Nephron progenitor cell (in vitro differentiated cells): ENCODE data around the gene LIN7A.

Source experiments
- DNase-seq: peaks from one replicate; pipeline ENCODE4 v3.0.0; 2021
- H3K27ac Mint-ChIP-seq: 2 replicates; pipeline ENCODE4 v1.8.0; 2021; ENCODE audit warnings: mild to moderate bottlenecking, moderate library complexity, mixed read lengths
- H3K27me3 Mint-ChIP-seq: 2 replicates; pipeline ENCODE4 v1.8.0; 2021; ENCODE audit warnings: mild to moderate bottlenecking, low read depth, mixed read lengths; ENCODE audit not compliant: poor library complexity
- H3K36me3 Mint-ChIP-seq: 2 replicates; pipeline ENCODE4 v1.8.0; 2021; ENCODE audit warnings: low read depth, mixed read lengths
- H3K4me1 Mint-ChIP-seq: 2 replicates; pipeline ENCODE4 v1.8.0; 2021; ENCODE audit warnings: mixed read lengths
- H3K4me3 Mint-ChIP-seq: 2 replicates; pipeline ENCODE4 v1.8.0; 2021; ENCODE audit warnings: mild to moderate bottlenecking, moderate library complexity, mixed read lengths
- H3K9me3 Mint-ChIP-seq: 2 replicates; pipeline ENCODE4 v1.8.0; 2021; ENCODE audit warnings: mild to moderate bottlenecking, moderate library complexity, mixed read lengths
- TF ChIP-seq, protein P1 (sequence below): fragments of 200-600 bp; sonication (generic); IDR thresholded peaks from 2 replicates; pipeline ENCODE4 v1.5.0; 2021; ENCODE audit warnings: antibody characterized with exemption

LIN7A gene

DNA sequence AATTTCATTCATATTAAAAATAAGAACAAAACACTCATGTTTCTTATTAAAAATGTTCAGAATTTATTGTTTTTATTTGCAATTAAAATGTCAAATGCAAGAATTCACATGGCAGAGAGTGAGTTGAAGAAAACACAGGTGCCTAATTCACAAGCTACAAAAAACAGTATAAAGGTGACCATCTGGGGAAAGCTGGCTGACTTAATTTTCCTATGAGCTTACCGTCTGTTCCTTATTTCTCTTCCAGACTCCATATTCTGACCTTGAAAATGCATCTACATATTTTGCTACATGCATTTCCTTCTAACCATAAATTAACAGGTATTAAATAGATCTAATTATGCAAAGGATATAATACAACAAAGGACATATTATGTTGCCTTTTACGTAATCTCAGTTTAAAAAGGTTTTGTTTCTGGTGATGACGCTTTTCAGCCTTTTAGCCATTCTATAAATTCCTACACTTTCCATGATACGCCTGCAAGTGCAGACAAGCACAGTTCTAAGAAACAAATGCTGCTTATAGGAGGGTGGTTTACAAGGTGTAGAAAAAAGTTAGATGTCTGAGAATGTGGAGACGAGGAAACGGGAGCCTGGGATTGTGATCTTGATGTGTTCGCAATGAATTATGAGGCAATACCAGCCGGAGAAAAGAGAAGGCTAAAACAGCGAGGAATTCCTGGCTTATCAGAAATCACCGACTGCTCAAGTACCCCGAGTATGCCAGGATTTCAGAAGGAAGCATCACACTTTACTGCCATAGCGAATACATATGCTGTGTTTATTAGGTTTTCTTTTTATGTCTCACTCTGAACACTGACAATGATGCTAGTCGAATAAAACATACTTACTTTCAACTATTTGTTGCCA, 24.6 kb downstream of the LIN7A start:
- H3K36me3 Mint-ChIP-seq, result peaks cover 5% of the 10 kb centered on the region
- DNase-seq, result no peak
- H3K27ac Mint-ChIP-seq, result no peak overlapping the region
- TF ChIP-seq, protein P1, sequence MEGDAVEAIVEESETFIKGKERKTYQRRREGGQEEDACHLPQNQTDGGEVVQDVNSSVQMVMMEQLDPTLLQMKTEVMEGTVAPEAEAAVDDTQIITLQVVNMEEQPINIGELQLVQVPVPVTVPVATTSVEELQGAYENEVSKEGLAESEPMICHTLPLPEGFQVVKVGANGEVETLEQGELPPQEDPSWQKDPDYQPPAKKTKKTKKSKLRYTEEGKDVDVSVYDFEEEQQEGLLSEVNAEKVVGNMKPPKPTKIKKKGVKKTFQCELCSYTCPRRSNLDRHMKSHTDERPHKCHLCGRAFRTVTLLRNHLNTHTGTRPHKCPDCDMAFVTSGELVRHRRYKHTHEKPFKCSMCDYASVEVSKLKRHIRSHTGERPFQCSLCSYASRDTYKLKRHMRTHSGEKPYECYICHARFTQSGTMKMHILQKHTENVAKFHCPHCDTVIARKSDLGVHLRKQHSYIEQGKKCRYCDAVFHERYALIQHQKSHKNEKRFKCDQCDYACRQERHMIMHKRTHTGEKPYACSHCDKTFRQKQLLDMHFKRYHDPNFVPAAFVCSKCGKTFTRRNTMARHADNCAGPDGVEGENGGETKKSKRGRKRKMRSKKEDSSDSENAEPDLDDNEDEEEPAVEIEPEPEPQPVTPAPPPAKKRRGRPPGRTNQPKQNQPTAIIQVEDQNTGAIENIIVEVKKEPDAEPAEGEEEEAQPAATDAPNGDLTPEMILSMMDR, result no peak
- H3K27me3 Mint-ChIP-seq, result no peaks in the 10 kb centered on the region
- no peak overlapping the region for H3K4me3 Mint-ChIP-seq
- H3K9me3 Mint-ChIP-seq, result no peaks in the 10 kb centered on the region
- no peaks in the 10 kb centered on the region for H3K4me1 Mint-ChIP-seq

DNA sequence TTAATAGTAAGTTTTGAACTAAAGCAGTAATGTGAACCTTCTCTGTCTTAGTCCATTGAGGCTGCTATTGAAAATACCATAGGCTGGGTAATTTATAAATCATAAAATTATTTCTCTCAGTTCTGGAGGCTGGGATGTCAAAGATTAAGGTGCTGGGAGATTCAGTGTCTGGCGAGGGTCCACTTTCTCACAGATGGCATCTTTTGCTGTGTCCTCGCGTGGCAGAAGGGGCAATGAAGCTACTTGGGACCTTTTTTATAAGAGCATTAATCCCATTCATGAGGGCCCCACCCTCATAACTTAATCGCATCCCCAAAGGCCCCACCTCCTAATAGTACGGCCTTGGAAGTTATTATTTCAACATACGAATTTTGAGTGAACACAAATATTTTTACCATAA, 28.4 kb downstream of the LIN7A start:
- TF ChIP-seq, protein P1, result no peak
- H3K9me3 Mint-ChIP-seq, result no peaks in the 10 kb centered on the region
- no peak overlapping the region for H3K4me3 Mint-ChIP-seq
- no peaks in the 10 kb centered on the region for H3K27me3 Mint-ChIP-seq
- H3K4me1 Mint-ChIP-seq, result no peaks in the 10 kb centered on the region
- H3K27ac Mint-ChIP-seq, result no peak overlapping the region
- no peaks in the 10 kb centered on the region for H3K36me3 Mint-ChIP-seq
- DNase-seq, result no peak

DNA sequence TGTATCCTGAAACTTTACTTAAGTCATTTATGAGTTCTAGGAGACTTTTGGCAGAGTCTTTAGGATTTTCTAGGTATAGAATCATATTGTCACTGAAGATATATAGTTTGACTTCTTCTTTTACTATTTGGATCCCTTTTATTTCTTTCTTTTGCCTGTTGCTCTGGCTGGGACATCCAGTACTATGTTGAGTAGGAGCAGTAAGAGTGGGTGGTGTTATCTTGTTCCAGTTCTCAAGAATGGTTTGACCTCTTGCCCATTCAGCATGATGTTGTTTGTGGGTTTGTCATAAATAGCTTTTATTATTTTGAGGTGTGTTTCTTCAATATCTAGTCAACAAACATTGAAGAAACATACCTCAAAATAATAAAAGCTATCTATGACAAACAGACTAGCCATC, 35.0 kb downstream of the LIN7A start:
- DNase-seq, result no peak
- Mint-ChIP-seq H3K9me3 (peaks cover 13% of the 10 kb centered on the region), H3K27me3 (no peaks in the 10 kb centered on the region), H3K27ac (peak overlapping the region; percentile 23), H3K36me3 (peaks cover 4% of the 10 kb centered on the region), H3K4me1 (no peaks in the 10 kb centered on the region), H3K4me3 (no peak overlapping the region)
- TF ChIP-seq, protein P1, result no peak

DNA sequence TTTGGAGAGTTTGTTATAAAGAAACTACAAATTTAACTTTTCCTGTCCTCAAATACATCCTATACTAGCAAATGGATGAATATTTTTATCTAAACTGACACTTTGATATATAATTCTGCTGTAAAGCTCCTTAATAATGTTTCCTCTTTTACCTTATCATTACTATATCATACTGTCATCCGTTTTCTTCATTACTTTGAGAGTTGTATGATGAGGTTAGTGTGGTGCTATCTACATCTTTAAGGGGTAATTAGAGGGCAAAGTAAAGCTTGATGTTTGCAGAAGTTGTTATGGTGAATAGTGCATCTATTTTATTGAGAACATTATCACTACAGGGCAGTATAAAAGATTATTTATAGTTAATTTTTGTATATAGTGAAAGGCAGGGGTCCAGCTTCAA, 36.1 kb downstream of the LIN7A start:
- no peaks in the 10 kb centered on the region for H3K27me3 Mint-ChIP-seq
- TF ChIP-seq, protein P1, result no peak
- DNase-seq, result no peak
- H3K4me1 Mint-ChIP-seq, result no peaks in the 10 kb centered on the region
- peaks cover 4% of the 10 kb centered on the region for H3K36me3 Mint-ChIP-seq
- no peak overlapping the region for H3K4me3 Mint-ChIP-seq
- no peak overlapping the region for H3K27ac Mint-ChIP-seq
- H3K9me3 Mint-ChIP-seq, result peaks cover 13% of the 10 kb centered on the region

DNA sequence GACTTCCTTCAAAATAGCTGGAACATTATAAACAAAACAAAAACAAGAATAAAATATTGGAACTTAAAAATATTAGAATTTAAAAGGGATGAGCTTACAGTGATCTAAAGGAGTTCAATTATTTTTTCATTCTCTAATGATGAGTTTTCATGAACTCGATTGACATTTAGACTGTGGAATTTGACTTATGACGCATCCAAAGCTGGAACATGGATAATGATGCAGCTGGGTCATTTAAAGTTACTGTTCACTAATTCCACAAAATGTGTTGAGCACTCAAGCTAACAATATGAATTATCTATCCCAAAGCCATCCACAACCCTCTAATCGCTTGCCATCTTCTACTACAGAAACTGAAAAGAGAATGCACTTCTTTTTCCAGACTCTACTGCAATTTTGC, 42.5 kb downstream of the LIN7A start:
- Mint-ChIP-seq H3K4me1 (peaks cover 4% of the 10 kb centered on the region), H3K36me3 (peaks cover 4% of the 10 kb centered on the region), H3K27me3 (no peaks in the 10 kb centered on the region), H3K4me3 (no peak overlapping the region), H3K9me3 (peaks cover 13% of the 10 kb centered on the region), H3K27ac (no peak overlapping the region)
- TF ChIP-seq, protein P1, result no peak
- DNase-seq, result no peak

DNA sequence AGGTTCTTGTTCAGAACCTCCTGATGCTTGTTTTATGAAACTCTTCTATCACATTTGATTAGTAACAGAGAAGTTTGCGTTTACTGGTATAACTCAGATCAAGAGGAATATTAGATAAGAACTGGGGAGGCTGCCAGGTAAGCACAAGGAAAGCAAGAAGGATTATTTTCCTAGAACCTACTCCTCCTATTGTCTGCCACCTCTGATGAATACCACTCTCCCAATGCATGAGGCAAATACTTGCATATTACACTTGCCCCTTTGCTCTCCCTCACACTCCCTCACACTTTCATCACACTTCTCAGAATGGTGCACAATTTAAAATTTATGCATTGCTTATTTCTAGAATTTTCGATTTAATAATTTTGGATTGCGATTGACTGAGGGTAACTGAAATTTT, 43.6 kb downstream of the LIN7A start:
- Mint-ChIP-seq H3K36me3 (peaks cover 2% of the 10 kb centered on the region), H3K4me3 (no peak overlapping the region), H3K4me1 (peaks cover 4% of the 10 kb centered on the region), H3K27ac (no peak overlapping the region), H3K9me3 (peaks cover 8% of the 10 kb centered on the region), H3K27me3 (no peaks in the 10 kb centered on the region)
- no peak for DNase-seq
- TF ChIP-seq, protein P1, result no peak
